SIG-M5 (cell line): ENCODE results near the gene RAPGEF4.

Experiments used
- DNase-seq: peaks from one replicate; lab custom pipeline; 2025; lab: John Stamatoyannopoulos, UW

Gene RAPGEF4

DNA sequence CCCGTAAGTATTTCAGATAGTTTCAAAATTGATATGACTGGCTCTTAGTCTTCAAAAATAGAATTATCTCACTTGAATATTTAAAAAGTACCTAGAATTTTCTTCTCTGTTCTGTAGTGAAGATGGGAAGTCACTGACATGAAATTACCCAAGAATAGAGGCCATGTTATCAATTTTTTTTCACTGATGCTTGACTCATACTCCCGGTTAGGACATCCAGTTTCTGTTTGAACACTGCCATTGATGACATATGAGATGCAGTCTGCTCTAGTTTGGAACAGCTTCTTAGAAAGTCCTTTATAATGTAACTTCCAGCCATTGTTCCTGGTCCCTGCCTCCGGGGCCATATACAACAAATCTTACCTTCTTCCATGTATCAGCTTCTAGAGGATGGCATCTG lies 366.0 kb downstream of the RAPGEF4 start:
- DNase-seq: no peak
